GM12801 (cell line): ENCODE results near the gene EIF4G1.

Experiments
- CTCF ChIP-seq: IDR thresholded peaks from one replicate; pipeline ENCODE4 v1.5.1; 2011; ENCODE audit warnings: control low read depth; ENCODE audit not compliant: insufficient read length; ENCODE audit errors: extremely low read depth

EIF4G1 gene

GRCh38 chr3:184283681-184284080 is 30.7 kb upstream of the EIF4G1 start:
- TF ChIP-seq CTCF = no peak

GRCh38 chr3:184284696-184285095 is 29.7 kb upstream of the EIF4G1 start:
- no peak for TF ChIP-seq CTCF

- TF ChIP-seq CTCF = no peak
Observed at GRCh38 chr3:184289426-184289938, 24.9 kb upstream of the EIF4G1 start.

- no peak for TF ChIP-seq CTCF
Observed at GRCh38 chr3:184290331-184290730, 24.1 kb upstream of the EIF4G1 start.

GRCh38 chr3:184291044-184291737 is 23.2 kb upstream of the EIF4G1 start:
- no peak for TF ChIP-seq CTCF

- TF ChIP-seq CTCF = no peak
Observed at GRCh38 chr3:184291738-184292445, 22.5 kb upstream of the EIF4G1 start.

- TF ChIP-seq CTCF = no peak
Observed at GRCh38 chr3:184295771-184296170, 18.6 kb upstream of the EIF4G1 start.
